IPS DF 6.9 (cell line): ENCODE results near the gene LCORL.
A peak's percentile ranks its signal among the peaks of the same experiment; 100 is the strongest.
"Not testable (repeated sequence)": the region's sequence is repeated elsewhere in the genome, so short reads cannot be mapped to it uniquely, and the experiment has no call there.

Experiments used
- DNase-seq: peaks from one replicate; pipeline ENCODE4 v3.0.0-alpha.2; 2013; ENCODE audit warnings: low read depth, low spot score
- H3K27ac ChIP-seq: one replicate; pipeline ENCODE4 v1.5.1; 2013; ENCODE audit warnings: low read length, control low read depth
- H3K27me3 ChIP-seq: 2 replicates; pipeline ENCODE4 v1.6.1; 2013; ENCODE audit warnings: mild to moderate bottlenecking, low read length; ENCODE audit not compliant: control insufficient read depth, insufficient read depth
- H3K36me3 ChIP-seq: 2 replicates; pipeline ENCODE4 v1.6.1; 2013; ENCODE audit warnings: low read length; ENCODE audit not compliant: control insufficient read depth, insufficient read depth
- H3K4me1 ChIP-seq: 2 replicates; pipeline ENCODE4 v1.6.1; 2013; ENCODE audit warnings: low read length; ENCODE audit not compliant: control insufficient read depth, insufficient read depth
- H3K4me3 ChIP-seq: 2 replicates; pipeline ENCODE4 v1.5.1; 2013; ENCODE audit warnings: mild to moderate bottlenecking, low read length
- H3K9me3 ChIP-seq: 2 replicates; pipeline ENCODE4 v1.6.1; 2013; ENCODE audit warnings: low read length, inconsistent platforms; ENCODE audit not compliant: control insufficient read depth, insufficient read depth
- WGBS: extraction: QIAGEN DNeasy Blood & Tissue Kit; methylation state at CpG from one replicate; pipeline ENCODE4 v1.1.7; 2013; ENCODE audit warnings: mixed read lengths, missing lambda C conversion rate; ENCODE audit not compliant: insufficient read length, insufficient coverage; 5-methylcytosine and 5-hydroxymethylcytosine counted together

LCORL gene

GRCh38 chr4:18020671-18021469 lies 685 bp downstream of the LCORL start:
- no CpG with 5 or more reads among the region's 90 CpGs for WGBS

GRCh38 chr4:18020145-18020670 lies 1.3 kb downstream of the LCORL start:
- 100% methylated on average over 4 of the region's 16 CpGs for WGBS
- Histone ChIP-seq H3K9me3 (no peaks in the 10 kb centered on the region), H3K36me3 (no peaks in the 10 kb centered on the region), H3K4me3 (peak overlapping the region; percentile 56; the same call in 1 of the 2 replicates), H3K4me1 (no peaks in the 10 kb centered on the region), H3K27me3 (peaks cover 2% of the 10 kb centered on the region; the same call in 1 of the 2 replicates), H3K27ac (no peak overlapping the region)
- no peak for DNase-seq

More at GRCh38 chr4:18020671-18021469, 685 bp downstream of the LCORL start:
- Histone ChIP-seq H3K27ac (no peak overlapping the region), H3K36me3 (no peaks in the 10 kb centered on the region), H3K9me3 (no peaks in the 10 kb centered on the region), H3K27me3 (peaks cover 2% of the 10 kb centered on the region; the same call in 1 of the 2 replicates), H3K4me1 (no peaks in the 10 kb centered on the region), H3K4me3 (peak overlapping the region; percentile 56)
- DNase-seq = no peak

- H3K4me3 ChIP-seq = no peak overlapping the region
- H3K27ac ChIP-seq = no peak overlapping the region
- no peaks in the 10 kb centered on the region for H3K9me3 ChIP-seq
- DNase-seq = no peak
- no peaks in the 10 kb centered on the region for H3K36me3 ChIP-seq
- H3K4me1 ChIP-seq = no peaks in the 10 kb centered on the region
- no CpG with 5 or more reads among the region's 1 CpG for WGBS
- H3K27me3 ChIP-seq = no peaks in the 10 kb centered on the region
These were observed 7.3 kb downstream of the LCORL start for GRCh38 chr4:18014269-18014668.

- H3K9me3 ChIP-seq = no peaks in the 10 kb centered on the region
- 100% methylated on average over 1 of the region's 3 CpGs for WGBS
- H3K27me3 ChIP-seq = no peaks in the 10 kb centered on the region
- no peaks in the 10 kb centered on the region for H3K4me1 ChIP-seq
- H3K36me3 ChIP-seq = no peaks in the 10 kb centered on the region
- H3K4me3 ChIP-seq = no peak overlapping the region
- no peak overlapping the region for H3K27ac ChIP-seq
- DNase-seq = no peak
These were observed 8.6 kb downstream of the LCORL start for GRCh38 chr4:18012807-18013462.

- H3K4me1 ChIP-seq = no peaks in the 10 kb centered on the region
- no peaks in the 10 kb centered on the region for H3K36me3 ChIP-seq
- H3K27ac ChIP-seq = no peak overlapping the region
- no peak overlapping the region for H3K4me3 ChIP-seq
- no peaks in the 10 kb centered on the region for H3K27me3 ChIP-seq
- H3K9me3 ChIP-seq = no peaks in the 10 kb centered on the region
- no CpG with 5 or more reads among the region's 3 CpGs for WGBS
- no peak for DNase-seq
These were observed 9.3 kb downstream of the LCORL start for GRCh38 chr4:18012134-18012806.

GRCh38 chr4:18007625-18008024 lies 13.9 kb downstream of the LCORL start:
- no peak for DNase-seq
- Histone ChIP-seq H3K27me3 (no peaks in the 10 kb centered on the region), H3K4me1 (no peaks in the 10 kb centered on the region), H3K9me3 (no peaks in the 10 kb centered on the region; the same call in 1 of the 2 replicates), H3K4me3 (no peak overlapping the region), H3K27ac (no peak overlapping the region), H3K36me3 (no peaks in the 10 kb centered on the region)

- H3K27me3 ChIP-seq, H3K9me3 ChIP-seq, H3K4me1 ChIP-seq, H3K27ac ChIP-seq, H3K4me3 ChIP-seq, DNase-seq, H3K36me3 ChIP-seq: not testable (repeated sequence)
- WGBS = no CpG with 5 or more reads among the region's 1 CpG
These were observed 15.1 kb downstream of the LCORL start for GRCh38 chr4:18006432-18006831.

GRCh38 chr4:17997129-17997528 lies 24.4 kb downstream of the LCORL start:
- Histone ChIP-seq H3K36me3 (no peaks in the 10 kb centered on the region), H3K9me3 (no peaks in the 10 kb centered on the region)
- WGBS = 100% methylated on average over 4 of the region's 5 CpGs

GRCh38 chr4:17995165-17995564 lies 26.4 kb downstream of the LCORL start:
- H3K27me3 ChIP-seq = no peaks in the 10 kb centered on the region
- no peaks in the 10 kb centered on the region for H3K4me1 ChIP-seq
- no peak overlapping the region for H3K27ac ChIP-seq
- no peaks in the 10 kb centered on the region for H3K9me3 ChIP-seq
- H3K36me3 ChIP-seq = no peaks in the 10 kb centered on the region
- no CpG with 5 or more reads among the region's 2 CpGs for WGBS
- DNase-seq = no peak
- no peak overlapping the region for H3K4me3 ChIP-seq

More at GRCh38 chr4:17997129-17997528, 24.4 kb downstream of the LCORL start:
- H3K27ac ChIP-seq = no peak overlapping the region
- H3K27me3 ChIP-seq = no peaks in the 10 kb centered on the region
- no peaks in the 10 kb centered on the region for H3K4me1 ChIP-seq
- no peak for DNase-seq
- no peak overlapping the region for H3K4me3 ChIP-seq

GRCh38 chr4:17985832-17986231 lies 35.7 kb downstream of the LCORL start:
- no peak for DNase-seq
- H3K27me3 ChIP-seq = no peaks in the 10 kb centered on the region
- WGBS = no CpG with 5 or more reads among the region's 2 CpGs
- no peak overlapping the region for H3K4me3 ChIP-seq
- H3K4me1 ChIP-seq = no peaks in the 10 kb centered on the region
- H3K9me3 ChIP-seq = no peaks in the 10 kb centered on the region
- H3K36me3 ChIP-seq = no peaks in the 10 kb centered on the region
- H3K27ac ChIP-seq = no peak overlapping the region
